GM15510 (cell line): Measurements from ENCODE around the gene SPRR5.

Experiments
- POLR2A ChIP-seq: IDR thresholded peaks from 3 replicates; pipeline ENCODE4 v1.6.1; 2011; ENCODE audit warnings: borderline replicate concordance; ENCODE audit not compliant: insufficient read length; ENCODE audit errors: extremely low read depth

The SPRR5 gene

GRCh38 chr1:152946651-152947256 is at the start of gene SPRR5:
SPRR5 (plus strand) TSS chr1:152947206; CDS start chr1:152948555, 1,349 bp downstream.
- no peak for TF ChIP-seq POLR2A

- no peak for TF ChIP-seq POLR2A
Observed at GRCh38 chr1:152899027-152899426, 48.0 kb upstream of the SPRR5 start.

- no peak for TF ChIP-seq POLR2A
Observed at GRCh38 chr1:152899883-152900282, 47.1 kb upstream of the SPRR5 start.

GRCh38 chr1:152901631-152902030 is 45.4 kb upstream of the SPRR5 start:
- TF ChIP-seq POLR2A = no peak

- TF ChIP-seq POLR2A = no peak
Observed at GRCh38 chr1:152902636-152903035, 44.4 kb upstream of the SPRR5 start.

- no peak for TF ChIP-seq POLR2A
Observed at GRCh38 chr1:152904688-152905440, 42.1 kb upstream of the SPRR5 start.

GRCh38 chr1:152906023-152906565 is 40.9 kb upstream of the SPRR5 start:
- no peak for TF ChIP-seq POLR2A

- no peak for TF ChIP-seq POLR2A
Observed at GRCh38 chr1:152907686-152908601, 39.1 kb upstream of the SPRR5 start, which contains the start of gene IVL. IVL (plus strand) TSS chr1:152908546; CDS start chr1:152909798, 1,252 bp downstream.

GRCh38 chr1:152909206-152909605 is 37.8 kb upstream of the SPRR5 start:
- no peak for TF ChIP-seq POLR2A

- TF ChIP-seq POLR2A = no peak
Observed at GRCh38 chr1:152912471-152912870, 34.5 kb upstream of the SPRR5 start.

GRCh38 chr1:152912900-152913299 is 34.1 kb upstream of the SPRR5 start:
- no peak for TF ChIP-seq POLR2A

GRCh38 chr1:152917794-152918193 is 29.2 kb upstream of the SPRR5 start:
- no peak for TF ChIP-seq POLR2A

GRCh38 chr1:152919071-152919470 is 27.9 kb upstream of the SPRR5 start:
- TF ChIP-seq POLR2A = no peak

- TF ChIP-seq POLR2A = no peak
Observed at GRCh38 chr1:152924191-152924590, 22.8 kb upstream of the SPRR5 start.

- TF ChIP-seq POLR2A = no peak
Observed at GRCh38 chr1:152926091-152926490, 20.9 kb upstream of the SPRR5 start.

- no peak for TF ChIP-seq POLR2A
Observed at GRCh38 chr1:152928671-152929070, 18.3 kb upstream of the SPRR5 start.
